Measurements from ENCODE around the gene ADGRL4. TPM values are rescaled to one million over a fixed set of nuclear protein-coding genes. Genes with fewer than 3 reads are reported as not detected.

ADGRL4 gene
- total and polyA plus RNA-seq, 2 donors (not counting 3 experiments of a cell fraction or from before 2014, with no cell fraction given), result 140 to 143 TPM

DNA sequence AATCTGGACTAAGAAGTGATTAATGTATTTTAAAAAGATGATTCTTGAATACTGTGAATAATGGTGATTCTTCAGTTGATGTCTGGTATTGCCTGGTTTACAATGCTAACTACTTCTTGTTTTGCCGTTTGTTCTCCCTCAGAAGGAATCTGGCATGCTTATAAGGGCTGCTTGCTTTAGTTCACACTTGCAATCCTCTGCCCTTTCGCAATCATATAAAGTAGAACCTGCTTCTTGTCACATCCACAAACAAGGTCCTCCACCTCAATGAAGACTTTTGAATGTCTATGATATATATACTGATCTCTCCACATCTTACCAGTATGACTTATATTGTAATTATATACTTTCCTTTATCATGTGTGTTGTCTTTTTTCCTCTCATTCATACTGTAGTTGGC is 92.6 kb downstream of the ADGRL4 start:
- no peaks in the 10 kb centered on the region for H3K9me1 ChIP-seq (replicated peaks; ENCODE audit: control insufficient read depth, extremely low read depth, insufficient read depth, low read length)
- BruUV-seq (replicated peaks), result no TSS peak
- no peaks in the 10 kb centered on the region for H3K27me3 ChIP-seq (ENCODE audit: control insufficient read depth in 2 of 2, insufficient read depth in 2 of 2, low read length in 2 of 2)
- no peak for FAIRE-seq
- H3K9ac ChIP-seq (replicated peaks; ENCODE audit: extremely low read depth, insufficient read depth, low read length), result no peak overlapping the region
- peaks cover 4% of the 10 kb centered on the region for H3K4me1 ChIP-seq (ENCODE audit: control insufficient read depth, extremely low read depth, insufficient read depth, low read length)
- ChIA-PET CTCF (no interaction called here), POLR2A (no interaction called here)
- no peaks in the 10 kb centered on the region for H3K9me3 ChIP-seq (replicated peaks; ENCODE audit: control insufficient read depth, insufficient read depth, low read length)
- TF ChIP-seq MYC (IDR thresholded peaks at IDR 0.05; ENCODE audit: low read depth, low read length) (no peak), POLR2A (IDR thresholded peaks at IDR 0.05; ENCODE audit: low read depth, low read length) (no peak), POLR2AphosphoS5 (IDR thresholded peaks at IDR 0.05; ENCODE audit: insufficient read depth, low read depth, low read length) (no peak), GATA2 (IDR thresholded peaks at IDR 0.05; ENCODE audit: insufficient read depth, insufficient read length, low read depth, low read length) (no peak), EZH2 (IDR thresholded peaks at IDR 0.05; ENCODE audit: borderline replicate concordance, low read depth, low read length, severe bottlenecking) (no peak), FOS (IDR thresholded peaks at IDR 0.05; ENCODE audit: borderline replicate concordance, insufficient read depth, low read length) (no peak), JUN (IDR thresholded peaks at IDR 0.05; ENCODE audit: borderline replicate concordance, insufficient read depth, insufficient read length, low read depth) (no peak), MAX (IDR thresholded peaks at IDR 0.05; ENCODE audit: insufficient read depth, insufficient read length) (no peak)
- TF ChIP-seq, protein P1, sequence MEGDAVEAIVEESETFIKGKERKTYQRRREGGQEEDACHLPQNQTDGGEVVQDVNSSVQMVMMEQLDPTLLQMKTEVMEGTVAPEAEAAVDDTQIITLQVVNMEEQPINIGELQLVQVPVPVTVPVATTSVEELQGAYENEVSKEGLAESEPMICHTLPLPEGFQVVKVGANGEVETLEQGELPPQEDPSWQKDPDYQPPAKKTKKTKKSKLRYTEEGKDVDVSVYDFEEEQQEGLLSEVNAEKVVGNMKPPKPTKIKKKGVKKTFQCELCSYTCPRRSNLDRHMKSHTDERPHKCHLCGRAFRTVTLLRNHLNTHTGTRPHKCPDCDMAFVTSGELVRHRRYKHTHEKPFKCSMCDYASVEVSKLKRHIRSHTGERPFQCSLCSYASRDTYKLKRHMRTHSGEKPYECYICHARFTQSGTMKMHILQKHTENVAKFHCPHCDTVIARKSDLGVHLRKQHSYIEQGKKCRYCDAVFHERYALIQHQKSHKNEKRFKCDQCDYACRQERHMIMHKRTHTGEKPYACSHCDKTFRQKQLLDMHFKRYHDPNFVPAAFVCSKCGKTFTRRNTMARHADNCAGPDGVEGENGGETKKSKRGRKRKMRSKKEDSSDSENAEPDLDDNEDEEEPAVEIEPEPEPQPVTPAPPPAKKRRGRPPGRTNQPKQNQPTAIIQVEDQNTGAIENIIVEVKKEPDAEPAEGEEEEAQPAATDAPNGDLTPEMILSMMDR (IDR thresholded peaks at IDR 0.05; ENCODE audit: extremely low read depth in 1 of 2, insufficient read depth in 1 of 2, low read depth in 1 of 2, low read length in 2 of 2), result no peak
- no peaks in the 10 kb centered on the region for H4K20me1 ChIP-seq (replicated peaks; ENCODE audit: control insufficient read depth, extremely low read depth, insufficient read depth, low read length)
- H3K27ac ChIP-seq (ENCODE audit: insufficient read depth, low read depth, low read length), result no peak overlapping the region
- H3K79me2 ChIP-seq (ENCODE audit: control insufficient read depth, insufficient read depth, low read length), result peaks cover 3% of the 10 kb centered on the region
- peaks cover 7 to 43% of the 10 kb centered on the region in 2 experiments for H3K36me3 ChIP-seq (ENCODE audit: control insufficient read depth in 2 of 2, extremely low read depth in 1 of 2, insufficient read depth in 2 of 2, low read length in 2 of 2)
- DNase-seq (ENCODE audit: low read depth, low spot score), result no peak
- dilution Hi-C loops (cut with MboI; ENCODE audit: extremely low pct_ligation_motif_present, low sequenced_read_pairs) (no loop called here), intact Hi-C loops (cut with micrococcal nuclease) (no loop called here)
- no peak overlapping the region for H3K4me2 ChIP-seq (ENCODE audit: insufficient read depth, low read length)
- H2AFZ ChIP-seq (ENCODE audit: low read depth, low read length), result no peak overlapping the region
- no peak overlapping the region for H3K4me3 ChIP-seq (replicated peaks in 1 of 3; ENCODE audit: insufficient read depth in 1 of 3, low read depth in 1 of 3, low read length in 3 of 3)
